SJCRH30 (cell line): ENCODE results near the gene JAZF1. TPM values are rescaled to one million over a fixed set of nuclear protein-coding genes. Genes with fewer than 3 reads are reported as not detected.

Source experiments
- DNase-seq, 2 experiments: peaks; one replicate each; pipeline ENCODE4 v3.0.0-alpha.2; 2015 to 2020
- H3K27ac ChIP-seq: fragments of 250-450 bp; sonication (Bioruptor Pico); 2 replicates; pipeline ENCODE4 v1.5.1; 2020; ENCODE audit warnings: mild to moderate bottlenecking, moderate library complexity
- H3K27me3 ChIP-seq: fragments of 250-450 bp; sonication (Bioruptor Pico); 2 replicates; pipeline ENCODE4 v1.5.1; 2020; ENCODE audit warnings: mild to moderate bottlenecking, moderate library complexity
- H3K36me3 ChIP-seq: fragments of 250-450 bp; sonication (Bioruptor Pico); 2 replicates; pipeline ENCODE4 v1.5.1; 2020; ENCODE audit warnings: mild to moderate bottlenecking, moderate library complexity
- H3K4me1 ChIP-seq: fragments of 250-450 bp; sonication (Bioruptor Pico); 2 replicates; pipeline ENCODE4 v1.5.1; 2020; ENCODE audit warnings: mild to moderate bottlenecking, moderate library complexity
- H3K4me3 ChIP-seq: fragments of 250-450 bp; sonication (Bioruptor Pico); 2 replicates; pipeline ENCODE4 v1.5.1; 2020; ENCODE audit warnings: mild to moderate bottlenecking, moderate library complexity
- H3K9me3 ChIP-seq: fragments of 250-450 bp; sonication (Bioruptor Pico); replicated peaks from 2 replicates; pipeline ENCODE4 v1.5.1; 2020; ENCODE audit warnings: mild to moderate bottlenecking, moderate library complexity
- total RNA-seq: library from RNA; depleted of rRNA; stranded (reverse); fragments of >200 nt; shearing (Covaris generic); gene quantifications from 2 replicates; pipeline ENCODE4 v1.2.3, GENCODE V29; 2014

Gene JAZF1
- total RNA-seq, 1 experiment from 2014 or later = 10.5 TPM

DNA sequence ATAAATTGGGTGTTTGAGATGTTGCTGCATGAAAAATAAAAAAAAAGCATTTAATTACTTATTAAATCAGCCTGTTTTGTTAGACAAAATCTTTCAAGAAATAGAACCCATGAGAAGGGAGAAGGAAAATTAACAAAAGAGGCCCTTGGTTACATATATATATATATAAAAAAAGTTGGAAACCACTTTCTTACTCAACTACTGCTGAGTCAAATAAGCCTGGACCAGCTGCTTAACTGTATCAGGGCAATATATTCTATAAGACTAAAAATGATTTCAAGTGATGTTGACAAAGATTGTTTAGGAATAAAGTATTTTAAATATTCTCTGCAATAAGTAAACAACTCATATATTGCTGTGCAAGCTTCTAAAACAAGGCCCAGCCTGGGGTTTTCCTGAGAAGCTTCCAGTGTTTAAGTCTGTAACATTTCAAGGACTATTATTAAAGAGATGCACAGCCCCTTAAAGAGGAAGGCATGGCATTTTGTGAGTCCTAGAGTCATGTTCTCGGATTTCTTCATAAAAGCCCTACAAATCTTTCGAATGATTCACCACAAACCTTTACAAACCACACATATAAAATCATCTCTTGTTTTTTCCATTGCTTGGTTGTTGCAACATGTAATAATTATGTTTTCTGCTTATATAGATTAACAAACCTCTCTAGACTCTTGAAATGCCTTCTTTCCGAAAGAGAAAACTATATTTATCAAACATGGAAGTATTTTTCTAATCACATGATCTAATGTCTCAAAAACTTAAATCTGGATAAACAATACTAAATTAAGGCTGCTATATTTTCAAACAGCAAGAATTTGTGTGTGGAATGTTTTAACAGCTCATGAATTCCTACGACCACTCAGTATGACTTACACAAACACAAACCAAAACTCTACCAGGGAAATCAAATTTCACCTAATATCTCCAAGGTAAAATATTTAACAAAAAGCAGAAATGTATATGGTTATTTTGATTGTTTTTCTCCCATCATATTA is 14.3 kb downstream of the JAZF1 start:
- Histone ChIP-seq H3K27ac (no peak overlapping the region), H3K4me1 (peaks cover 14% of the 10 kb centered on the region), H3K9me3 (no peaks in the 10 kb centered on the region), H3K27me3 (no peaks in the 10 kb centered on the region), H3K4me3 (no peak overlapping the region), H3K36me3 (no peaks in the 10 kb centered on the region)
- no peak for DNase-seq

DNA sequence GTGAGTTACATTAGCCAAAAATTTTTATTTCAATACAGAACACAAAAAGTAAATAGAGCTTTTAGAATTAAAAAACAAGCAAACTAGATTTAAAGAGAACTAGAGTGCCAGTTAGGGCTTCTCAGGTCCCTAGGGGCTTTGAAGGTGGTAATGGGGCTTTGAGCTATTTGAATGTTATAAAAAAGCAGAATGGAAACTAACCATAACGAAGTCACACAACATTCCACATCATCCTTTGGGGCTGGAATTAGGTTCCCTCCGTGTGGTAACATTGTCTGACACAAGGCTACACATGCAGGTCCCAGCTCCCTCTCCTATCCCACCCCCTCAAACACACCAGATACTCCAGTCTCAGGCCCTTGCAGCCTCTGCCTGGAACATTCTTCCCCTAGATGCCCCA is 15.3 kb downstream of the JAZF1 start:
- Histone ChIP-seq H3K27ac (no peak overlapping the region), H3K36me3 (no peaks in the 10 kb centered on the region), H3K27me3 (no peaks in the 10 kb centered on the region), H3K4me1 (peaks cover 17% of the 10 kb centered on the region), H3K4me3 (no peak overlapping the region), H3K9me3 (no peaks in the 10 kb centered on the region)
- no peak for DNase-seq

DNA sequence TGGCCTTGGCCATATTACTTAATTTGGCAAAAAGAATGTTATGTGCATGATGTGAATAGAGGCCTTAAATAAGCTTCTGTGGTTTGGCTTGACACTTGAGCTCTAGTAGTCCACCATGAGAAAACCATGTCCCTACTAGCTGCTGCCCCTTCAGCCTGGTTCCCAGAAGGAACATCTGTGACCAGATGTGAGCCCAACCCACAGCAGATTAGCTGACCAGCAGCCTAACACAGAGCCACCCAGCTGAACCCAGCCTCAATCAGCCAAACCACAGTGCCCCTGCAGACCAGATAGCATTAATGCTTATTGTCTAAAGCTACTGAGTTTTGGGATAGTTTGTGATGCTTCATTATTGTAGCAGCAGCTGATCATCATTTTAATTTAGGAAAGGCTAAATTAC is 16.6 kb downstream of the JAZF1 start:
- DNase-seq = peak; percentile 15 to 44
- Histone ChIP-seq H3K9me3 (no peaks in the 10 kb centered on the region), H3K4me3 (no peak overlapping the region), H3K27ac (no peak overlapping the region), H3K36me3 (no peaks in the 10 kb centered on the region), H3K4me1 (peaks cover 17% of the 10 kb centered on the region), H3K27me3 (no peaks in the 10 kb centered on the region)

DNA sequence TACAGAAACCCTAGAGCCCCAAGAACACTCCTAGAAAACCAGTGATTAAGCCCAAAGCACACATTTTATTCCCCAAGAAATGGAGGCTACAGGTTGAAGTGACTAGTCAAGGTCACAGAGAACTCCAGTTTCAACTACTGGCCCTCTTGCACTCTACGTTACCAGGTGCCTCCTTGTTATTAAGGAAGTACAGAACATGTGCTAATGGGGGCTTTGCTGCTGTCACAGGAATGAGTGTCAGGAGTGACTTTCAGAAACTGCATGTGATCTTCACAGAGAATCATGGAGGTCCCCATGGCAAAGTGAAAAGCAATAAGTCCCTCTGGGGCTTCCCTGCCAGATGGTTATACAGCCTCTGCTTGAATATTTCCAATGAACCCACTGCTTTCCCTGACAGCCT is 19.3 kb downstream of the JAZF1 start:
- Histone ChIP-seq H3K4me1 (peaks cover 7% of the 10 kb centered on the region), H3K27ac (no peak overlapping the region), H3K27me3 (no peaks in the 10 kb centered on the region), H3K9me3 (no peaks in the 10 kb centered on the region), H3K4me3 (no peak overlapping the region), H3K36me3 (no peaks in the 10 kb centered on the region)
- no peak for DNase-seq

DNA sequence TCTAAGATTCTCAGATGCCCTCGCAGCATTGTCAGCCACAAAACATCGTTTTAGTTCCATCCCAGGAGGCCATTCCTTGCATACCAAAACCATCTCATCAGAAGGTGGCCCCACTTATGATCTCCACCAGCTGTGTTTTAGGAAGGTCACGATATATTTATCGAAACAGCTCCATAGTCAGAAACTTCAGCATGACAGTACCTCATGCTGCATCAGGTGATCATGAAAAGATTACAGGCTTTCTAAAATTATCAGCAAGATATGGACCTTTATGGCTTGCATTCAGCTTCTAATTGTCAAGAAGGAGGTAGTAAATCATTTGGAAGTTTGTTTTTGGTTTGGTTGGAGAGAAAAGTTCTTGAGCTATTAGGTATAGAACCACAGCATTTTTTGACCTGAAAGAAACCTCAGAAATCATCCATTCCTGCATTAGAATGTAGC is 20.0 kb downstream of the JAZF1 start:
- H3K4me3 ChIP-seq = no peak overlapping the region
- H3K27ac ChIP-seq = no peak overlapping the region
- no peak for DNase-seq
- H3K27me3 ChIP-seq = no peaks in the 10 kb centered on the region
- H3K9me3 ChIP-seq = no peaks in the 10 kb centered on the region
- H3K4me1 ChIP-seq = peaks cover 3% of the 10 kb centered on the region; the same call in 1 of the 2 replicates
- no peaks in the 10 kb centered on the region for H3K36me3 ChIP-seq

DNA sequence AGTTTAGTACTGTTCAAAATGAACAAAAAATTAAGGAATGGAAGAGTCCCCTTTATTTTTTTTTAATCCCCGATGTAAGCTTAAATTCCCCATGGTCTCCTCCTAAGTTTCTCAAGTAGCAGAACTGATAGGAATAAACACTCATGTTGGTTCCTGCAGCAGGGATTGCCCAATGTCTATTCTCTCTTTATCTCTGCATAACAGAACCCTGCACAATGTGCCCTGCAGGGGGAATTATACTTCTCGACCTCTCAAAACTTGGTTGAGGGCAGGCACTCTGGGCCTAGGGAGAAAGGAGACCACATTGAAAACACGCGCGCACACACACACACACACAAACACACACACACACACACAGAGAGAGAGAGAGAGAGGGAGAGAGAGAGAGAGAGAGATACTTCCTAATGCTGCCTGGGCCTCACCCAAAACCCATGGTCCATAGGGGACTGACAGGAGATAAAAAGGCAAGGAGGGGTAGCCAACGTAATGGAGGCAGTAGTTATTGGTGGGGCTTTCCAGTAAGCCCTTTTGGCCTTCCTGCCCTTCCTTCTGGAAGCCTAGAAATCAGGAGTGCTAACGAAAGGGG is 22.7 kb downstream of the JAZF1 start:
- Histone ChIP-seq H3K4me3 (no peak overlapping the region), H3K9me3 (no peaks in the 10 kb centered on the region), H3K27ac (no peak overlapping the region), H3K4me1 (peaks cover 3% of the 10 kb centered on the region; the same call in 1 of the 2 replicates), H3K27me3 (no peaks in the 10 kb centered on the region), H3K36me3 (no peaks in the 10 kb centered on the region)
- no peak for DNase-seq

DNA sequence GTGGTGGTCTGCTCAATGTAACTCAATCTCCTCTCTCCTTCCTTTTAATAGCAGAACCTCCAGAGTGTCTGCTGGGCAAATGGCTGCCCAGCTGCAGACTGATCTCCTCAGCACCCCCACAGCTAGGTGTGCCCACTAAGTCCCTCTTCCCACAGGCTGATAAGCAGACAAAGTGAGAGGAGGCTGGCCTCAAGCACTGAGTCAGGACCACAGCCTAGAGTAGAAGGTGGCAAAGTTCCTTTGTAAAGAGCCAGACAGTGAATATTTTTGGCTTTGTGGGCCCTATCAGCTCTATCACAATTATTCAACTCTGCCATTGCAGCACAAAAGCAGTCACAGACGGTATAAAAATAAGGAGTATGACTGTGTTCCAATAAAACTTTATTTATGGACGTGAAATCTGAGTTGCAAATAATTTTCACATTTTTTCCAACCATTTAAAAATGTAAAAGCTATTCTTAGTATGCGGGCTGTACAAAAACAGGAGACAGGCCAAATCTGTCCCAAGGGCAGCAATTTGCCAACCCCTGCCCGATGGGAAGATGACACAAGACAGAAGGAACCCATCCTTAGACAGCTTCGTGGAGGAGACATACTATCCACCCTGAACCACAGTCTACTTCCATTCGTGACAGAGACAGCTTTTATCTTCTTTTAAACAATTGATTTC is 23.4 kb downstream of the JAZF1 start:
- no peak for DNase-seq
- Histone ChIP-seq H3K36me3 (no peaks in the 10 kb centered on the region), H3K9me3 (no peaks in the 10 kb centered on the region), H3K4me3 (no peak overlapping the region), H3K27ac (no peak overlapping the region), H3K4me1 (peaks cover 3% of the 10 kb centered on the region; the same call in 1 of the 2 replicates), H3K27me3 (no peaks in the 10 kb centered on the region)

DNA sequence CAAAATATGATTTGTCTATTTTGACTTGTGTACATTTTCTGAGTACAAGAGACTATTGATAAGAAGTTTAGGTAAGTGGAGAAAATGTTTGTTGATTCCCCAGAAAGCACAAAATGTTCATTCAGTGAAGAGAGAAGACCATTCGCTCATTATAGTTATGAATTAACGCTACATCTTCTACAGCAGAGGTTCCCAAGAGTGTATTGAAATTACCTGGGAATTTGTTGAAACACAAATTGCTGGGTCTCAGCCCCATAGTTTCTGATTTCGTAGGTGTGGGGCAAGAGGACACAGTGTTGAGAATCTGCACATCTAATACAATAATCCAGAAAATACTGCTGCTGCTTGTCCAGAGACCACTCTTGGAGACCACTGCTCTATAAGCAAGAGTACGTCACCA is 24.2 kb downstream of the JAZF1 start:
- no peaks in the 10 kb centered on the region for H3K36me3 ChIP-seq
- no peak for DNase-seq
- no peak overlapping the region for H3K4me3 ChIP-seq
- no peak overlapping the region for H3K27ac ChIP-seq
- no peaks in the 10 kb centered on the region for H3K27me3 ChIP-seq
- no peaks in the 10 kb centered on the region for H3K9me3 ChIP-seq
- H3K4me1 ChIP-seq = peaks cover 3% of the 10 kb centered on the region; the same call in 1 of the 2 replicates

DNA sequence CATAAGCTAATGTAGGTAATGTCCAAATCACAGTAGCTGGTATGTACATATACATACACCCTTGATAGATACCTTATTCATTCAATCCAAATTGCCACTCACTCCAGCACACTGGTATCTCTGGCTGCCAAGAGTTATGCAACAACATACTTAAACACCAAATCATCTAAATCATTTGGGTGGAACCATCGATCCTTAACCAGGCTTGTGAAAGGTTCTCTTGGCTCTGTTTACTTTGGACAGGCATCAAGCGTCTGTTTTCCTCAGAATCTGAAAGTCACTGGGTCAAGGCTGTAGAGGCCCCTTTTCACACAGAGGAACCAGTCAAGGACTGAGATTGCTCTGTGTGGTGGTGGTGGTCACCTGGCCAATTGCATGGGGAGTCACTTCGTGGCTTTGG is 24.6 kb downstream of the JAZF1 start:
- DNase-seq = no peak
- H3K27ac ChIP-seq = no peak overlapping the region
- no peaks in the 10 kb centered on the region for H3K36me3 ChIP-seq
- no peaks in the 10 kb centered on the region for H3K9me3 ChIP-seq
- peaks cover 3% of the 10 kb centered on the region; the same call in 1 of the 2 replicates for H3K4me1 ChIP-seq
- H3K27me3 ChIP-seq = no peaks in the 10 kb centered on the region
- no peak overlapping the region for H3K4me3 ChIP-seq

DNA sequence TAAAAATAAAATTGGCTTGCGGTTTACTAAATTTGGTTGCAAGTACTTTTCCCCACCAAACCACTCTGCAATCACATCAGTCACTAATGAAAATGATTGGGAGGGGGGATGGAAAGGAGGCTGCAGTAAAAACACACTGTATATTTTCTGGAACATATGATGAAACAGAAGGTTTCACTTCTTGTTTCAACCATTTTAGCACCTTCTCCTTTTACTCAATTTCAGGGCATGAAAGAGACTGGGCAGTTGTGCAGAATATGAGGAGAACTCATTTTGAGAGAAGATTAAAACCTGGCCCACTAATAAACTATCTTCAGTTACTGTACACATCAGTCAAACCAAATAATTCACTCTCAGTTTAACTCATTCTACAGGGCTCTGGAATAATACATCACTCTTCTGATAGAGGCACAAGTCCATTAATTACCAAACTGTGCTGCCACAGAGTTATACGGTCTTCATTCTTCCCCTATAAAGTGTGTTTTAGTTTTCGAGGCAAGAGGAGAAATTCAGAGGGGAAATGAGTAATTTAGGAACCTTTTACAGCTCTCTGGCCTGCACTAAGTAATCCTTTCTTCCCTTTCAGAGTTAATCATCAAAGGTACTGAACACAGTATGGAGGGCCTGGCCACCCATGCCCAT is 25.5 kb downstream of the JAZF1 start:
- Histone ChIP-seq H3K4me3 (no peak overlapping the region), H3K4me1 (no peaks in the 10 kb centered on the region), H3K27me3 (no peaks in the 10 kb centered on the region), H3K9me3 (no peaks in the 10 kb centered on the region), H3K36me3 (no peaks in the 10 kb centered on the region), H3K27ac (no peak overlapping the region)
- DNase-seq = no peak

DNA sequence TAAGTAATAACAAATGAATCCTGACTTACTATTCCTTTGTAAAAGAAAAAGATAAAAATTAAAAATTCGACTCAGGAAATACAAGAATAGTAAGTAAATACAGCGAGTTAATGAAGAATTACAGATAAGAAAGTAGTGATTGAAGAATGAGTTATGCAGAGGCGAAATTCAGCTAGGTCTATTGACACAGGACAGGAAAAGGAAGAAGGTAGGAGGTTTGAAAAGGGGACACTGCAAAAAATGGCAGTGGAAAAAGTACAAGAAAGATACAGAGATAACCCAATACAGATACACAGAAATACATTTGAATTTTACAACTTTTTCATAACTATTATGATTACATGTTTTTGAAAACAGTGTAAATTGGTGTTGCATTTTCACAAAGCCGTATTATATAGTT is 28.0 kb downstream of the JAZF1 start:
- no peaks in the 10 kb centered on the region for H3K4me1 ChIP-seq
- H3K36me3 ChIP-seq = no peaks in the 10 kb centered on the region
- no peak for DNase-seq
- no peaks in the 10 kb centered on the region for H3K27me3 ChIP-seq
- H3K27ac ChIP-seq = no peak overlapping the region
- H3K9me3 ChIP-seq = no peaks in the 10 kb centered on the region
- H3K4me3 ChIP-seq = no peak overlapping the region

DNA sequence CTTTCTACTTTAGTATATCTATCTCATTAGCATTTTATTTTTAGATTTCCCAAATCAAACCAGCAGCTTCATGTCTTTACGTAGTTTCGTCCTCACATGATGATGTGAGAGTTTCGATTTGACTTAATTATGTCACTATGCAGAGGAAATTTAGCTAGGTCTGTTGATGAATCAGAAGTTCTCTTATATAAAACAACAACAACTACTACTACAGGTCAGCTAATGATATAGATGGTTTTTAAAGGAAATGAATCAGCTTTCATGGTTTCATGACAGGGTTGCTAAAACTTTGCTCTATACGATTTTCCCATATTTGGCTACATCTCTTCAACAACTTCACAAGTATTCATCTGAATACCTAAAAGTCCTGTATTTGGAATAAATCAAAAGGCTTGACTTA is 28.6 kb downstream of the JAZF1 start:
- Histone ChIP-seq H3K36me3 (no peaks in the 10 kb centered on the region), H3K27me3 (no peaks in the 10 kb centered on the region), H3K4me3 (no peak overlapping the region), H3K9me3 (no peaks in the 10 kb centered on the region), H3K4me1 (no peaks in the 10 kb centered on the region), H3K27ac (no peak overlapping the region)
- no peak for DNase-seq

DNA sequence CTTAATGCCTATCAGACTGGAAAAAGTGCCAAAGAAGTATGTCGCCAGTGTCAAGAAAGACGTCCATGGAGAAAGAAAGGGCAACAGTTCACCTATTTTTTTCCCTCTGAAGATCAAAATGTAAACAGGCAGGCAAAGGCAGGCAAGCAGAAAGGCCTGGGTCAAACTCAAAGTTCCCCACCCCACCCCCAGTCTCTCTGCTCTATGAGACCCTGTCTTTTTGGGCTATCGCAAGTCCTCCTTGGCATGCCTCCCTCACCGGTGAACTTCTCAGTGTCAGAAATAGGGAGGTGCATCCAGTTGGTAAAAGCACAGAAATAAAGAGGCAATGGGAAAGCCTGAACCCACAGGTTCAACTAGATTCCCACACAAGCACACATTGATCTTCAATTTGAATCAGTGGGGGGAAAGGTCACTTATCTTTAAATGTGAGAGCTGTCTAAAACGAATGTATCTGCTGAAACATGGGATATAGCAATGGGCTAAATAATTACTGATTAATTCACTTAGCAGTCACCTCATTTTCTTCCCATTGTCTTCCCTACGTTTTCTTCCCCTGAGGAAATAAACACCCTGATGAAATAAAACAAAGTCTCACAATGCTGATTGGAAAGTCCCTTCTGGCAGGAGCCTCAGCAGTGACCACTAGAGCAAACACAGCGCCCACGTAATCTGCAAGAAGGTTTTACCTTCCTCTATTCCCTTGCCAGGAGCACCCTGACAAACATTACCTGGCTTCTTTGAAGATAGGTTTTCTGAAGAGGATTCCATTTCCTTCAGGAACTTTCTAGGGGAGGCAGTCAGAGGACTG is 31.1 kb downstream of the JAZF1 start:
- Histone ChIP-seq H3K27ac (no peak overlapping the region), H3K4me1 (no peaks in the 10 kb centered on the region), H3K36me3 (no peaks in the 10 kb centered on the region), H3K9me3 (no peaks in the 10 kb centered on the region), H3K4me3 (no peak overlapping the region), H3K27me3 (no peaks in the 10 kb centered on the region)
- no peak for DNase-seq

DNA sequence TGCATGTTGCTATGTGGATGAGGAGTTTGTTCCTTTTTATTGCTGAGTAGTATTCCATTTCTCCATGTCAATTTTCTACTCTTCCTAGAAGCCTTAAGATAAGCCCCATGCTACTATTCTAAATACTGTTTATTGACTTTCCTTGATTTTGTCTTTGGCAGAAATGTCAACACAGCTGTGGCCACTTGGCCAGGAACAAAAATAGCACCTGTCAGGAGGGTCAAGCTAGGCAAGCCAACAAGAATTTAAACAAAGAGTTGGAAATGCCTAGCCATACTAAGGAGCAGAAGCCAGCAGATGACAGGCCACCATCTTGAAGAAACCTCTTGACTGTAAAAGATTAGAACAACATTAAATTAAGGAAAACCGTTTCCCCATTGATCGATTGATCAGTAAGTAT is 34.7 kb downstream of the JAZF1 start:
- H3K9me3 ChIP-seq = no peaks in the 10 kb centered on the region
- DNase-seq = peak; percentile 15 to 40

More for the DNA sequence above, 34.7 kb downstream of the JAZF1 start:
- Histone ChIP-seq H3K36me3 (no peaks in the 10 kb centered on the region), H3K27ac (no peak overlapping the region), H3K27me3 (no peaks in the 10 kb centered on the region), H3K4me1 (no peaks in the 10 kb centered on the region), H3K4me3 (no peak overlapping the region)
